Measurements from ENCODE around the gene CSNK1A1L.

- TF ChIP-seq CTCF (IDR thresholded peaks at IDR 0.05) (no peak), POLR2A (IDR thresholded peaks at IDR 0.05) (no peak)
Measured at GRCh38 chr13:37067874-37068273, 37.6 kb downstream of the CSNK1A1L start.

All from ovary (tissue), 3 donors.